Measurements from ENCODE around the gene RDX.
A peak's percentile ranks its signal among the peaks of the same experiment; 100 is the strongest.
"Not testable (repeated sequence)": the region's sequence is repeated elsewhere in the genome, so short reads cannot be mapped to it uniquely, and the experiment has no call there.

RDX gene

DNA sequence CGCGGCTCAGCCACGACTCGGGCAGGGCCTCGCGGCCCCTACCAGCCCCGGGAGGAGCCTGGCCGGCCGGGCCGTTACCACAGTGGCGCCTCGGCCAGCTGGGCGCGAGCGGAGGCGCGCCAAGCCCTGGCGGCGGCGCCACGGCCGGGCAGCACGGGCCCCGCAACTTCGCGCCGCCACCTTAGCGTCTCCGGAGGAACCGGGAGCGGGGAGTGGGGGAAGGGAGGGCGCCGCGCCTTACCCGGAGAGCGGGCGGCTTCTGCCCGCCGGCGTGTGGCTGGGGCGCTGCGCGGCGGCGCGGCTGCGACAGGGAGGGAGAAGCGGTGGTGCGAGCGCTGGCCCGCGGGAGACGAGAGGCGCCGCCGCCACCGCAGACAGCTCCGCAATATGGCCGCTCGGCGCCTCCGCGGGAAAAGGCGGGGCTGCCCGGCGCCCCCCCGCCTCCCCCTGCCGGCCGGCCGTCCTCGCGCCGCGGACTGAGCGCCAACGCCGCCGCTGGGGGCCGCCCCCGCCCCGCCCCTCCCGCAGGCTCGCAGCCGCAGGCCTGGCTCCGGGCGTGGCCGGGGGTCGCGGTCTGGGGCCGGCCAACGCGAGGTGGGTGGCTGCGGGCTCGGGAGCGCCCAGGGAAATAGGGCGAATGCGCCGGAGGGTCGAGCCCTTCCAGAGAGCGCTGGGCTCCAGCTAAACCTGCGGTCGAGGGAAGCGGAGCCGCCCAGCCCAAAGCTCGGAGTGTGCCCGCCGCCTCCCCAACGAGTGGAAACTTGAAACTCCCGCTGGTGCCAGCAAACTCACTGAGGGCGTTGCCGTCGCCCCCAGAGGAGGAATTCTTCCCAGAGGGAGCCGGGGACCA is at the start of gene RDX:
Gene RDX (minus strand): TSS at position 389 of the 850 bp plus-strand sequence. CDS start 16,922 bp downstream, outside the sequence.
- DNase-seq (ENCODE audit: low read depth in 1 of 2, low spot score in 1 of 2): peak; percentile 12 to 54

DNA sequence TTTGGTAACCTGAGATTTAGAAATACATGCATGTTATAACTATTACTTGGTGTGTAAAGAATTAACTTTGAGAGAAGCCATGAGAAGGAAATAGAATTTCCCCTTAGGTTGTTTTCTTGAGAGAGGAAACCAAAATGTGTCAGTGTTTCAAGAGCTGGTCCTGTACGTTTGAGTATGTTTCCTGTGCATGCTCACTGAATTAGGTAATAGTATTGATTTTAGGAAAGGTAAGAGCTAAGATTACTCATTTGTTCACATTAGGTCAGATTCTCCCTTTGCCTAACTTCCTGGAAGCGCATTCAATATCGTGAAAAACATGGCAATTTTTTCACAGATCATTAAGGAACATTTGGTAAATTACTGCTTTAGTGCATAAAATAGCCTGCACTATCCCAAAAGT is 49.3 kb upstream of the RDX start:
- no peak for DNase-seq (ENCODE audit: low read depth in 1 of 2, low spot score in 1 of 2)

GRCh38 chr11:110340436-110340835 is 44.0 kb upstream of the RDX start:
- DNase-seq (ENCODE audit: low read depth in 1 of 2, low spot score in 1 of 2): no peak

DNA sequence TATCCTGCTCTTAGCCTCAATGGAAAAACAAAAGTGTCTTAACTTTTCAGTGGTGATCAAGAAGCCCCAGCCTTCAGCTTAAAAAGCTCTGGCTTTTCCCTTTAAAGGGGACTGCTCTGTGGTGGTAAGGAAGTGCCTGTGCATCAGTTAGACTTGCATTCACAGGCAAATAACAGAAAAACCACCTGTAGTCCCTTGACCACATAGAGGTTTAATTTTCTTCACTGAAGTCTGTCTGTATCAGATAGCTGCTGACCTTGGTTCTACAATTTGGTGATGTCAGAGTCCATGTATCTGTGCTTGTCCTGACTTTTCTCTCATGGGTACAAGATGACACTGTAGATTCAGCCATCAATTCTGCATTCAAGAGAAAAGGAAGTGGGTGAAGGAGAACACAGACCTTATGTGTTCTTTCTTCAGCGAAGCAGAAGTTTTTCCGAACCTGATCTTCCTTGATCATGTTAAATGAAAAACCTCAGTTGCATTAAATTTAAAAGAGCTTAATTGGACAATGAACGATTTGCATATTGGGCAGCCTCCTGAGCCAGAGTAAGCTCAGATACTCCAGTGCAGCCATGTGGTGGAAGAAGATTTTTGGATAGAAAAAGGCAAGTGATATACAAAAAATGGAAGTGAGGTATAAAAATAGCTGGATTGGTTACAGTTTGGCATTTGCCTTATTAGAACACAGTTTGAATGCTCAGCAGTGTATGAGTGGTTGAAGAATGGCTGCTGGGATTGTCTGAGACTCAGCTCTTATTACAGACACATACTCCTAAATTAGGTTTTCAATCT is 43.2 kb upstream of the RDX start:
- no peak for DNase-seq (ENCODE audit: low read depth in 1 of 2, low spot score in 1 of 2)

GRCh38 chr11:110338684-110339083 is 42.3 kb upstream of the RDX start:
- DNase-seq (ENCODE audit: low read depth in 1 of 2, low spot score in 1 of 2): no peak

DNA sequence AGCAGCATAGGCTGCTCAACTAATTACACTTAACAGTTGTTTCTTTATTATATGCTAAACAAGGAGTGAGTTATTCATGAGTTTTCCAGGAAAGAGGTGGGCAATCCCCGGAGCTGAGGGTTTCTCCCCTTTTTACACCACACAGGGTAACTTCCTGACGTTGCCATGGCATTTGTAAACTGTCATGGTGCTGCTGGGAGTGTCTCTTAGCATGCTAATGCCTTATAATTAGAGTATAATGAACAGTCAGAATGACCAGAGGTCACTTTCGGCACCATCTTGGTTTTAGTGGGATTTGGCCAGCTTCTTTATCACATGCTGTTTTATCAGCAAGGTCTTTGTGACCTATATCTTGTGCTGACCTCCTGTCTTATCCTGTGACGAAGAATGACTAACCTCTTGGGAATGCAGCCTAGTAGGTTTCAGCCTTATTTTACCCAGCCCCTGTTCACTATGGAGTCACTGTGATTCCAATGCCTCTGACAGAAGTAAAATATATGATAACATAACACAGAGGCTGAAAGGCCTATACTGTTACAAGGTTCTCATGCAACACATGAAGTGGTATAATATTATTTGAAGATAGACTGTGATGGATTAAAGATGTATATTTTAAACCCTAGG is 41.3 kb upstream of the RDX start:
- peak in 1 of 2 donors; percentile 14 for DNase-seq (ENCODE audit: low read depth in 1 of 2, low spot score in 1 of 2)

GRCh38 chr11:110336054-110336453 is 39.6 kb upstream of the RDX start:
- DNase-seq (ENCODE audit: low read depth in 1 of 2, low spot score in 1 of 2): no peak

- DNase-seq (ENCODE audit: low read depth in 1 of 2, low spot score in 1 of 2): no peak
Observed at GRCh38 chr11:110335358-110335757, 38.9 kb upstream of the RDX start.

- no peak for DNase-seq (ENCODE audit: low read depth in 1 of 2, low spot score in 1 of 2)
Observed at GRCh38 chr11:110331626-110332025, 35.2 kb upstream of the RDX start.

DNA sequence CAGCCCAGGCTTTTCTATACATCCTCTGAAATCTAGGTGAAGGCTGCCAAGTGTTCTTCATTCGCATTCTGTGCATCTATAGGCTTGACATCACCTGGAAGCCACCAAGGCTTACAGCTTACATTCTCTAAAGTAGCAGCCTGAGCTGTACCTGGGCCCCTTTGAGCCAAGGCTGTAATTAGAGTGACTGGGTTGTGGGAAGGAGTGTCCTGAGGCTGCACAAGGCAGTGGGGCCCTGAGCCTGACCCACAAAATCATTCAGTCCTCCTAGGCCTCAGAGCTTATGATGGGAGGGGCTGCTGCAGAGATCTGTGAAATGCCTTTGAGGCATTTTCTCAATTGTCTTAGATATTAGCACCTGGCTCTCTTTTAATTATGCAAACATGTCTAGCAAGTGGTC is 33.0 kb upstream of the RDX start:
- no peak for DNase-seq (ENCODE audit: low read depth in 1 of 2, low spot score in 1 of 2)

- DNase-seq (ENCODE audit: low read depth in 1 of 2, low spot score in 1 of 2): no peak
Observed at GRCh38 chr11:110327508-110327907, 31.1 kb upstream of the RDX start.

- DNase-seq (ENCODE audit: low read depth in 1 of 2, low spot score in 1 of 2): no peak
Observed at GRCh38 chr11:110323786-110324185, 27.4 kb upstream of the RDX start.

GRCh38 chr11:110319501-110319900 is 23.1 kb upstream of the RDX start:
- no peak for DNase-seq (ENCODE audit: low read depth in 1 of 2, low spot score in 1 of 2)

- DNase-seq (ENCODE audit: low read depth in 1 of 2, low spot score in 1 of 2): no peak
Observed at GRCh38 chr11:110318638-110319404, 22.4 kb upstream of the RDX start.

- DNase-seq (ENCODE audit: low read depth in 1 of 2, low spot score in 1 of 2): no peak
Observed at GRCh38 chr11:110317516-110317932, 21.1 kb upstream of the RDX start.

DNA sequence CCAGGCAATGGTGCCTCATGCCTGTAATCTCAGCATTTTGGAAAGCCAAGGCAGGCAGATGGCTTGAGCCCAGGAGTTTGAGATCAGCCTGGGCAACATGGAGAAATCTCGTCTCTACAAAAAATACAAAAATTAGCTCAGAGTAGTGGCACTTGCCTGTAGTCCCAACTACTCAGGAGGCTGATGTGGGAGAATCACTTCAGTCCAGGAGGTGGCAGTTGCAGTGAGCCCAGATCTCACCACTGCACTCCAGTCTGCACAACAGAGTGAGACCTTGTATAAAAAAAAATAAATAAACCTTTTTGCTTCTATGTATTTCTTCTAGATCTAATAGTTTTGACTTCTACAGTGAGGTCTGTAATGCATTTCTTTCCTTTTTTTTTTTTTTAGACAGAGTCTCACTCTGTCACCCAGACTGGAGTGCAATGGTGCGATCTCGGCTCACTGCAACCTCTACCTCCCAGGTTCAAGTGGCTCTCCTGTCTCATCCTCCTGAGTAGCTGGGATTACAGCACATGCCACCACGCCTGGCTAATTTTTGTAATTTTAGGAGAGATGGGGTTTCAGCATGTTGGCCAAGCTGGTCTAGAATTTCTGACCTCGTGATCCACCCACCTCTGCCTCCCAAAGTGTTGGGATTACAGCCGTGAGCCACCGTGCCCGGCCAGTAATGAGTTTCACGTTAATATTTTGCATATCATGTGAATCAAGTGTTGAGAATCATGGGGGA is 18.1 kb upstream of the RDX start:
- no peak for DNase-seq (ENCODE audit: low read depth in 1 of 2, low spot score in 1 of 2)

DNA sequence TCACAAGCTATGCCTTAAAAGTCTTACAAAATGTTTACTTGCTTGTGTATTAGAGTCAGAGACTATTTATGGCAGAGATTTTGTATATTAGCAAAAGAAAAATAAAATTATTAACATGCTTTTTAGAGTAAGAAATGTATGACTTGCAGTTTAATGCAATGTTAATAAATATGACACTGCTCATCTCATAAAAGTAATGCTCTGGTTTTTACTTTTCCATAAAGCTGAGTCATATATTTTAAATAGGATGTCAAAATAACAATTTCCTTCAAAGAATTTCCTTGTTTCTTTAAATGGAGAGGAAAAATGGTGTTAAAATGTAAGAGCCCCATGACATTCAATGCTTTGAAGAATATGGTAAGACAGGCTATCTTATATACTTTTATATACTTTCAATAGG is 16.3 kb upstream of the RDX start:
- DNase-seq (ENCODE audit: low read depth in 1 of 2, low spot score in 1 of 2): no peak

DNA sequence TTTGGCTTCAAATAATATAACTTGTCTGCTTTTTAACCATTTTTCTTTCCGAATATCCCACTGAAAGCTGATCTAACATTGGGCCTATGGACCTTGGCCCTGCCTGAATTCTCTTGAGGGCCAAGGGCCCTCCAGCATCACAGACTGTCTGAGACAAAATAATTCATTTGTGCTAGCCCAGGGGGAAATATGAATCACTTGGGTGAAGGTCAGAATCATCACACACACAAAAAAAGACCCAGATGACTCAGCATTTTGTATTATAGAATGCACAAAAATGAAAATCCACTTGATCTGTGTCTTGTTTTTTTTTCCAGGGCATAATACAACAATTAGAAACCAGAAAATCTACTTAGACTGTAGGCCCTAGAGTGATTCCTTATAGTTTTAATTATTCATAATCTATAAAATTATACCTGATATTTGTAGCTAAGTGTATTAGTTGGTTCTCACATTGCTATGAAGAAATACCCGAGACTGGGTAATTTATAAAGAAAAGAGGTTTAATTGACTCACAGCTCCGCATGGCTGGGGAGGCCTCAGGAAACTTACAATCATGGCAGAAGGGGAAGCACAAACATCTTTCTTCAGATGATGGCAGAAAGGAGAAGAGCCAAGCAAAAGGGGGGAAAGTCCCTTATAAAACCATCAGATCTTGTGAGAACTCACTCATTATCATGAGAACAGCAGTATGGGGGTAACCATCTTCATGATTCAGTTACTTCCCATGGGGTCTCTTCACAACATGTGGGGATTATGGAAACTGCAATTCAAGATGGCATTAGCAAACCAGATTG is 15.6 kb upstream of the RDX start:
- no peak for DNase-seq (ENCODE audit: low read depth in 1 of 2, low spot score in 1 of 2)

DNA sequence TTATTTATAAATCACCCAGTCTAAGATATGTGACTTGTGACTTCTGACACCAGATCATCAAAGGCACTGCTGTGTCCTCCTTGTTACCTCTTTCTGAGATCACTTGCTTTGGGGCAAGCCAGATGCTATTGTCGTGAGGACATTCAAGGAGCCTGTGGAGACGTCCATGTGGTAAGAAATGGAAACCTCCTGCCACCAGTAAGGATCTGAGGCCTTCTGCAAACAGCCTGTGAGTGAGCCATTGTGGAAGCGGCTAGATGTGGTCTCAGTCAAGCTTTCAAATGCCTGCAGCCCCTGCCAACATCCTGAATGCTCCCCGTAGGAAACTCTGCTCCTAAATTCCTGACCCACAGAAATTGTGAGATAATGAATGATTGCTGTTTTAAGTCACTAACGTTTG is 11.7 kb upstream of the RDX start:
- no peak for DNase-seq (ENCODE audit: low read depth in 1 of 2, low spot score in 1 of 2)

DNA sequence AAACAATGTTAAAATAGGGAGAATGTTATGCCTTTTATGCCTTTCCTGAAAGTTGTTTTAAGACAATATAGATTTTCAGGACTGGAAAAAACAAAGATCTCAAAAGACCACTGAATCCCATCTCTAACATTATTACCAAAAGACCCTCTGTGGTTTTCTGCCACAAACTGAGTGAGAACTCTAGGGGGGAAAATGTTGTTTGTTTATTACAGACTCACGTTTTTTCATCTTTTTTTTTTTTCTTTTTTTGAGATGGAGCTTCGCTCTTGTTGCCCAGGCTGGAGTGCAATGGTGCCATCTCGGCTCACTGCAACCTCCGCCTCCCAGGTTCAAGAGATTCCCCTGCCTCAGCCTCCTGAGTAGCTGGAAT is 9.6 kb upstream of the RDX start:
- DNase-seq (ENCODE audit: low read depth in 1 of 2, low spot score in 1 of 2): not testable (repeated sequence)

All from activated T-helper 1 cell treated with anti-CD3 and anti-CD28 coated beads, Interleukin-2, amount 50 U/mL, for 16 hours (primary cell).